ENCODE data around the gene TET1. TPM values are rescaled to one million over a fixed set of nuclear protein-coding genes. Genes with fewer than 3 reads are reported as not detected.
"Not testable (repeated sequence)": the region's sequence is repeated elsewhere in the genome, so short reads cannot be mapped to it uniquely, and the experiment has no call there.

The TET1 gene
- total and polyA plus RNA-seq, 9 of the 15 experiments (the other 6 are each of a cell fraction or from before 2014, with no cell fraction given) = 2.6 to 21.3 (median 11.6) TPM

GRCh38 chr10:68584187-68584586 is 24.1 kb downstream of the TET1 start:
- CTCF ChIA-PET (ENCODE audit: low intra/inter-chr PET ratio); H2AFZ ChIP-seq (ENCODE audit: low read depth, low read length); ATAC-seq; H3K4me1 ChIP-seq (replicated peaks in 1 of 2; ENCODE audit: control insufficient read depth in 2 of 2, insufficient read depth in 2 of 2, low read length in 2 of 2); H3K9me1 ChIP-seq (ENCODE audit: control insufficient read depth, insufficient read depth, low read length); BruUV-seq (replicated peaks); DNase-seq (ENCODE audit: extremely low read depth in 1 of 4, low spot score in 3 of 4); H3K9ac ChIP-seq (ENCODE audit: insufficient read depth in 1 of 2, low read depth in 2 of 2, low read length in 2 of 2); H3K27me3 ChIP-seq (ENCODE audit: control insufficient read depth in 2 of 2, insufficient read depth in 2 of 2, low read length in 2 of 2); H3K4me2 ChIP-seq (ENCODE audit: insufficient read depth, low read length); FAIRE-seq; intact Hi-C loops (cut with micrococcal nuclease); H4K20me1 ChIP-seq (replicated peaks; ENCODE audit: control insufficient read depth, insufficient read depth, low read length); H3K4me3 ChIP-seq; H3K27ac ChIP-seq (ENCODE audit: extremely low read depth, low read depth, low read length); H3K9me3 ChIP-seq (replicated peaks; ENCODE audit: control insufficient read depth, insufficient read depth, low read depth, low read length); in situ Hi-C loops (cut with MboI): not testable (repeated sequence)
- peaks cover 46% of the 10 kb centered on the region for H3K36me3 ChIP-seq (ENCODE audit: control insufficient read depth, insufficient read depth, low read length)
- TF ChIP-seq ZNF316 (IDR thresholded peaks at IDR 0.05) = peak; percentile 42
- POLR2A ChIA-PET = interaction anchor here (0.7 to 0.9 kb wide), 3 partner anchors 9 to 110 kb away, joined by 3 read pairs; no protein-coding TSS in a partner anchor
- 95% methylated on average over 6 of the region's 6 CpGs for WGBS (ENCODE audit: insufficient coverage, low coverage, missing lambda C conversion rate)
- peaks cover 10% of the 10 kb centered on the region; the same call in 1 of the 3 replicates for H3K79me2 ChIP-seq (ENCODE audit: control insufficient read depth, insufficient read depth, low read length)

- no peak overlapping the region for H2AFZ ChIP-seq (ENCODE audit: low read depth, low read length)
- in situ Hi-C loops (cut with MboI) = no loop called here
- no peak overlapping the region for H3K4me2 ChIP-seq (ENCODE audit: insufficient read depth, low read length)
- WGBS (ENCODE audit: insufficient coverage, low coverage, missing lambda C conversion rate) = 88% methylated on average over 5 of the region's 5 CpGs
- TF ChIP-seq SRSF1 (IDR thresholded peaks at IDR 0.05; ENCODE audit: low read depth, low read length) = no peak
- TF ChIP-seq KLF1 (tag; IDR thresholded peaks at IDR 0.05) = no peak
- no peak for TF ChIP-seq NFYB (IDR thresholded peaks at IDR 0.05; ENCODE audit: extremely low read depth, insufficient read length)
- TF ChIP-seq TAF7 (tag; IDR thresholded peaks at IDR 0.05) = no peak
- TF ChIP-seq ZNF408 (CRISPR knock-in tag; IDR thresholded peaks at IDR 0.05; ENCODE audit: low read depth) = no peak
- TF ChIP-seq HMGN3 (IDR thresholded peaks at IDR 0.05; ENCODE audit: borderline replicate concordance, extremely low read depth, insufficient read length, low read depth, low read length) = no peak
- TF ChIP-seq NCOA1 (IDR thresholded peaks at IDR 0.05; ENCODE audit: low read depth) = no peak
- no peak for TF ChIP-seq ZNF282 (CRISPR knock-in tag; IDR thresholded peaks at IDR 0.05)
- TF ChIP-seq ZNF609 (CRISPR knock-in tag; IDR thresholded peaks at IDR 0.05; ENCODE audit: borderline replicate concordance) = no peak
- BruUV-seq (replicated peaks) = TSS peak; percentile 4
- no peaks in the 10 kb centered on the region for H4K20me1 ChIP-seq (replicated peaks; ENCODE audit: control insufficient read depth, insufficient read depth, low read length)
- peaks cover 5% of the 10 kb centered on the region; the same call in 1 of the 3 replicates for H3K79me2 ChIP-seq (ENCODE audit: control insufficient read depth, insufficient read depth, low read length)
- intact Hi-C loops (cut with micrococcal nuclease) = no loop called here
- no peak for DNase-seq (ENCODE audit: extremely low read depth in 1 of 4, low spot score in 3 of 4)
- H3K4me1 ChIP-seq (replicated peaks in 1 of 2; ENCODE audit: control insufficient read depth in 2 of 2, insufficient read depth in 2 of 2, low read length in 2 of 2) = no peaks in the 10 kb centered on the region
- no peak overlapping the region for H3K27ac ChIP-seq (ENCODE audit: extremely low read depth, low read depth, low read length)
- H3K4me3 ChIP-seq = no peak overlapping the region
- no peaks in the 10 kb centered on the region for H3K9me1 ChIP-seq (ENCODE audit: control insufficient read depth, insufficient read depth, low read length)
- ATAC-seq = no peak
- no peak for FAIRE-seq
- peaks cover 51% of the 10 kb centered on the region for H3K36me3 ChIP-seq (ENCODE audit: control insufficient read depth, insufficient read depth, low read length)
- no peak overlapping the region for H3K9ac ChIP-seq (ENCODE audit: insufficient read depth in 1 of 2, low read depth in 2 of 2, low read length in 2 of 2)
- H3K9me3 ChIP-seq (replicated peaks; ENCODE audit: control insufficient read depth, insufficient read depth, low read depth, low read length) = no peaks in the 10 kb centered on the region
- CTCF ChIA-PET (ENCODE audit: low intra/inter-chr PET ratio) = no interaction called here
- POLR2A ChIA-PET = interaction anchor here (1.5 kb wide), 1 partner anchor 10 kb away, joined by 6 read pairs; no protein-coding TSS in a partner anchor
- H3K27me3 ChIP-seq (ENCODE audit: control insufficient read depth in 2 of 2, insufficient read depth in 2 of 2, low read length in 2 of 2) = no peaks in the 10 kb centered on the region
These were observed 26.6 kb downstream of the TET1 start for GRCh38 chr10:68586606-68587305.

Measured in K562 (cell line).